ENCODE data around the gene ZNF212.

DNA sequence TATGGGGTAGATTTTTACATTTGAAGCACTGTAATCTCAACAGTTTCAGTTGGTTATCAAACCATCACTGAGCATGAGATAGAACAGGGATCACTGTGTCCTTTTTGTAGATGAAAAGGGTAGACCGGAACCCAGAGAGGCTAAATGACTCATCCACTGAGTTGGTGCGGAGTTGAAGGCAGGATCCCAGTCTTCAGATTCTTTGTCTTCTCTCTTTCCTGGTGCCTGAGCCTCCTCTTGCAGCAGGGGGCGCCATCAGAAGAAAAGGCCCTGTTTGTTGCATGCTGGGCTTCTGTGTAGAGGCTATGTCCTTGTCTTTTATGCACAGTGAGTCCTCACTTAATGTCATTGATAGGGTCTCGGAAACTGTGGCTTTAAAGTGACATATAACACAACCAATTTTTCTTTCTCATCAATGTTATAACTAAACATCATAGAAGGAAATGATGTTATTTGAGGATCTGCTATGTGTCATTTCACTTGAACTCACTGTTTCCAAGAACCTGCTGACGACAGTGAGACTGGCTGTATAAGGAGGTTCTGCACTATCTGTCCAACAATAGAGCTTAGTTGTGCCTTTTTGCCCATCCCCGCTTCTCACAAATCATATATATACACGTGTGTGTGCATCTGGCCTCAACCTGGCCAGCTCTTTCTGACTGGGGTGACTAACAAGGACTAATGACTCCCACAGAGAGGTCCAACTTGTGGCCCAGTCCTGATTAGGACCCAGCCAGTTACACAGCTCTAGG, 29.8 kb upstream of the ZNF212 start:
- TF ChIP-seq, protein P1, sequence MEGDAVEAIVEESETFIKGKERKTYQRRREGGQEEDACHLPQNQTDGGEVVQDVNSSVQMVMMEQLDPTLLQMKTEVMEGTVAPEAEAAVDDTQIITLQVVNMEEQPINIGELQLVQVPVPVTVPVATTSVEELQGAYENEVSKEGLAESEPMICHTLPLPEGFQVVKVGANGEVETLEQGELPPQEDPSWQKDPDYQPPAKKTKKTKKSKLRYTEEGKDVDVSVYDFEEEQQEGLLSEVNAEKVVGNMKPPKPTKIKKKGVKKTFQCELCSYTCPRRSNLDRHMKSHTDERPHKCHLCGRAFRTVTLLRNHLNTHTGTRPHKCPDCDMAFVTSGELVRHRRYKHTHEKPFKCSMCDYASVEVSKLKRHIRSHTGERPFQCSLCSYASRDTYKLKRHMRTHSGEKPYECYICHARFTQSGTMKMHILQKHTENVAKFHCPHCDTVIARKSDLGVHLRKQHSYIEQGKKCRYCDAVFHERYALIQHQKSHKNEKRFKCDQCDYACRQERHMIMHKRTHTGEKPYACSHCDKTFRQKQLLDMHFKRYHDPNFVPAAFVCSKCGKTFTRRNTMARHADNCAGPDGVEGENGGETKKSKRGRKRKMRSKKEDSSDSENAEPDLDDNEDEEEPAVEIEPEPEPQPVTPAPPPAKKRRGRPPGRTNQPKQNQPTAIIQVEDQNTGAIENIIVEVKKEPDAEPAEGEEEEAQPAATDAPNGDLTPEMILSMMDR (IDR thresholded peaks at IDR 0.05) = peak in 2 of 3 donors; percentile 16 to 25
- TF ChIP-seq POLR2A (IDR thresholded peaks at IDR 0.05) = no peak

Measured in breast epithelium (tissue), 3 donors.